SK-N-SH (cell line): ENCODE data around the gene KCNT1.

ENCODE experiments used
- CTCF ChIP-seq: fragments of 200-600 bp; sonication (generic); IDR thresholded peaks from 2 replicates; pipeline ENCODE4 v1.6.1; 2017; ENCODE audit warnings: antibody characterized with exemption, mild to moderate bottlenecking, moderate library complexity
- POLR2AphosphoS5 ChIP-seq: IDR thresholded peaks from 2 replicates; pipeline ENCODE4 v1.6.1; 2012; ENCODE audit warnings: low read depth, low read length

DNA sequence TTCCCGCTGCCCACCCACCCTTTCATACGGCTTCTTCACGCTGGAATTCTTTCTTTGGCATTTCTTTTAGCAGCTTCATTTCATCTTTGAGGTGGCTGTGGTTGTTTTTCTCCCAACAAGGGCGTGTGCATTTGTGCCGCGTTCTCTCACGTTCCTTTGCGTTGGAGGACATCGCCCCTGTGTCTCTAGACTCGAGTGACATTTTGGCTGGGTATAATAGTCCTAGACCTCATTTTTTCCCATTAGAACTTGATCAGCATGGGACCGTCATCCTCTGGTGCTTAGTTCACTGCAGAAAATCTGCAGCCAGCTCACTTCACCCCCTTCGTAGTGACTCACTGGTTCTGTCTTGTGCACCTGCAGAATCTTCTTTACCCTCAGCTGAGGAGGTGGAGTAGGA, 29.5 kb downstream of the KCNT1 start:
- TF ChIP-seq POLR2AphosphoS5 (no peak), CTCF (no peak)
